GM12878 (cell line): ENCODE data around the gene ATP13A1. TPM values are rescaled to one million over a fixed set of nuclear protein-coding genes. Genes with fewer than 3 reads are reported as not detected.

Source experiments
- ATAC-seq: fragments of 200-7000 bp; cut with Tn5 transposase; 3 replicates; pipeline ENCODE4 v1.9.1; 2020; ENCODE audit warnings: mild to moderate bottlenecking, moderate library complexity
- BruUV-seq: library from RNA; stranded (reverse); fragments of 400-500 nt; replicated peaks from 2 replicates; lab custom pipeline; 2021; lab: Mats Ljungman, UMichigan
- CTCF ChIA-PET: fragments of 300-600 bp; sonication (Branson Sonifier 250); formaldehyde crosslinking; extraction: SDS; loops from one replicate; lab custom pipeline; 2021; ENCODE audit warnings: inconsistent platforms; lab: Yijun Ruan, JAX
- POLR2A ChIA-PET: fragments of 350-600 bp; formaldehyde crosslinking; extraction: SDS; loops from one replicate; lab custom pipeline; 2021; ENCODE audit warnings: inconsistent platforms; lab: Charles Lee
- RAD21 ChIA-PET: fragments of 300-600 bp; sonication (Branson Sonifier 250); formaldehyde crosslinking; loops from one replicate; lab custom pipeline; 2023; ENCODE audit warnings: antibody characterized with exemption; ENCODE audit not compliant: unreplicated experiment; lab: Charles Lee
- SMC1A ChIA-PET: fragments of 300-600 bp; sonication (Branson Sonifier 250); formaldehyde crosslinking; loops from one replicate; lab custom pipeline; 2023; ENCODE audit not compliant: unreplicated experiment, uncharacterized antibody; lab: Charles Lee
- DNase-seq: peaks from one replicate; pipeline ENCODE4 v3.0.0-alpha.2; 2011; ENCODE audit warnings: low read depth, low spot score
- FAIRE-seq: peaks from 3 replicates; lab custom pipeline; 2011; peaks lifted over from hg19 to GRCh38; lab: Jason Lieb, UNC
- H2AFZ ChIP-seq: 2 replicates; pipeline ENCODE4 v1.6.0; 2011; ENCODE audit warnings: low read depth, low read length, control low read depth; ENCODE audit not compliant: control insufficient read depth
- H3K27ac ChIP-seq: 2 replicates; pipeline ENCODE4 v1.5.1; 2011; ENCODE audit warnings: control low read depth; ENCODE audit not compliant: control insufficient read depth, insufficient read depth
- H3K27me3 ChIP-seq, 2 experiments: replicated peaks in 1 of 2; 2 replicates each; pipeline versions ENCODE4 v1.6.0 to v1.6.1; 2011; ENCODE audit warnings: low read length in 1 of 2; ENCODE audit not compliant: control insufficient read depth in 2 of 2, insufficient read depth in 2 of 2
- H3K36me3 ChIP-seq, 2 experiments: 2 replicates each; pipeline ENCODE4 v1.5.1; 2011; ENCODE audit warnings: low read length in 1 of 2; ENCODE audit not compliant: control insufficient read depth in 2 of 2, insufficient read depth in 2 of 2
- H3K4me1 ChIP-seq: 2 replicates; pipeline ENCODE4 v1.6.1; 2011; ENCODE audit warnings: mild to moderate bottlenecking, low read length, moderate library complexity, mixed read lengths; ENCODE audit not compliant: control insufficient read depth, insufficient read depth
- H3K4me2 ChIP-seq: 2 replicates; pipeline ENCODE4 v1.6.0; 2011; ENCODE audit warnings: control low read depth; ENCODE audit not compliant: control insufficient read depth, insufficient read depth
- H3K4me3 ChIP-seq: fragments of 200-600 bp; sonication (generic); 2 replicates; pipeline ENCODE4 v1.5.1; 2016
- H3K79me2 ChIP-seq: 2 replicates; pipeline ENCODE4 v1.6.0; 2011; ENCODE audit warnings: low read length; ENCODE audit not compliant: control insufficient read depth, insufficient read depth
- H3K9ac ChIP-seq: 2 replicates; pipeline ENCODE4 v1.8.0; 2011; ENCODE audit warnings: low read length, control low read depth, mixed read lengths; ENCODE audit not compliant: control insufficient read depth, insufficient read depth
- H3K9me3 ChIP-seq: replicated peaks from 3 replicates; pipeline ENCODE4 v1.5.1; 2011; ENCODE audit warnings: mild to moderate bottlenecking, low read length; ENCODE audit not compliant: control insufficient read depth, insufficient read depth
- H4K20me1 ChIP-seq: 2 replicates; pipeline ENCODE4 v1.6.0; 2011; ENCODE audit not compliant: control insufficient read depth, insufficient read depth
- ATF2 ChIP-seq: IDR thresholded peaks from 2 replicates; pipeline ENCODE4 v1.6.1; 2012; ENCODE audit warnings: low read length, inconsistent platforms
- EGR1 ChIP-seq, 2 experiments: IDR thresholded peaks; 1 replicate in 1 of 2; 2 replicates in 1 of 2; pipeline ENCODE4 v1.6.1; 2011 to 2012; ENCODE audit warnings: low read depth in 2 of 2, low read length in 2 of 2, borderline replicate concordance in 1 of 2, mild to moderate bottlenecking in 1 of 2, moderate library complexity in 1 of 2
- IRF5 ChIP-seq: fragments of 450-650 bp; IDR thresholded peaks from 2 replicates; pipeline ENCODE4 v1.6.1; 2017; ENCODE audit warnings: borderline replicate concordance
- NBN ChIP-seq: fragments of 450-650 bp; IDR thresholded peaks from 2 replicates; pipeline ENCODE4 v1.6.1; 2016
- NFYB ChIP-seq: IDR thresholded peaks from 2 replicates; pipeline ENCODE4 v1.6.1; 2011; ENCODE audit warnings: low read depth, mild to moderate bottlenecking, low read length, improper control_type of control experiment, moderate library complexity; ENCODE audit not compliant: insufficient read depth
- PBX3 ChIP-seq: IDR thresholded peaks from 2 replicates; pipeline ENCODE4 v1.6.1; 2011; ENCODE audit warnings: mild to moderate bottlenecking, low read depth, low read length, moderate library complexity; ENCODE audit not compliant: insufficient replicate concordance
- PKNOX1 ChIP-seq: fragments of 450-650 bp; IDR thresholded peaks from 2 replicates; pipeline ENCODE4 v1.6.1; 2016; ENCODE audit warnings: mild to moderate bottlenecking
- POLR2A ChIP-seq: IDR thresholded peaks from 2 replicates; pipeline ENCODE4 v1.6.1; 2011; ENCODE audit warnings: low read depth, mild to moderate bottlenecking, low read length
- RAD51 ChIP-seq: fragments of 450-650 bp; IDR thresholded peaks from 2 replicates; pipeline ENCODE4 v1.6.1; 2016; ENCODE audit warnings: moderate library complexity, mild to moderate bottlenecking, inconsistent platforms
- RBBP5 ChIP-seq: fragments of 200-600 bp; sonication (generic); conservative IDR thresholded peaks from 2 replicates; pipeline ENCODE4 v1.6.1; 2016
- SMAD1 ChIP-seq: fragments of 450-650 bp; IDR thresholded peaks from 2 replicates; pipeline ENCODE4 v1.6.1; 2018; ENCODE audit warnings: mild to moderate bottlenecking, low read depth; ENCODE audit not compliant: partially characterized antibody
- SMARCA5 ChIP-seq: fragments of 450-650 bp; IDR thresholded peaks from 2 replicates; pipeline ENCODE4 v1.6.1; 2017; ENCODE audit warnings: mild to moderate bottlenecking
- SMC3 ChIP-seq: IDR thresholded peaks from 2 replicates; pipeline ENCODE4 v1.6.1; 2011; ENCODE audit warnings: low read length, improper control_type of control experiment, borderline replicate concordance
- STAT1 ChIP-seq: fragments of 450-650 bp; conservative IDR thresholded peaks from 2 replicates; pipeline ENCODE4 v1.6.1; 2014; ENCODE audit warnings: antibody characterized with exemption, mild to moderate bottlenecking
- TCF12 ChIP-seq: IDR thresholded peaks from 2 replicates; pipeline ENCODE4 v1.6.1; 2011; ENCODE audit warnings: low read depth, mild to moderate bottlenecking, low read length
- TCF3 ChIP-seq: IDR thresholded peaks from 2 replicates; pipeline ENCODE4 v1.6.1; 2012; ENCODE audit warnings: low read depth, mild to moderate bottlenecking, low read length, borderline replicate concordance; ENCODE audit not compliant: insufficient read depth
- ZBED1 ChIP-seq: IDR thresholded peaks from 2 replicates; pipeline ENCODE4 v1.6.1; 2016; ENCODE audit warnings: borderline replicate concordance
- ZSCAN29 ChIP-seq: fragments of 450-650 bp; IDR thresholded peaks from 2 replicates; pipeline ENCODE4 v1.6.1; 2017; ENCODE audit warnings: mild to moderate bottlenecking, moderate library complexity
- ZZZ3 ChIP-seq: IDR thresholded peaks from 2 replicates; pipeline ENCODE4 v1.6.1; 2011; ENCODE audit warnings: low read depth; ENCODE audit not compliant: control insufficient read depth, insufficient read length
- WGBS: methylation state at CpG from one replicate; pipeline ENCODE4 v1.1.6; 2016; ENCODE audit warnings: low lambda C conversion rate; ENCODE audit not compliant: insufficient replicate concordance, insufficient coverage; ENCODE audit errors: missing lambda C conversion rate; 5-methylcytosine and 5-hydroxymethylcytosine counted together
- in situ Hi-C: fragments of 300-500 bp; cut with MboI; formaldehyde crosslinking; loops from 9 replicates; pipeline ENCODE4 v1.14.3; 2018; ENCODE audit warnings: mixed read lengths
- intact Hi-C: fragments of 100-400 bp; cut with micrococcal nuclease; formaldehyde crosslinking; loops from one replicate; pipeline ENCODE4 v1.14.2; 2022; ENCODE audit not compliant: unreplicated experiment
- polyA plus RNA-seq, 11 experiments: library from polyadenylated mRNA; depleted of rRNA in 4 of 11; unstranded in 6 of 11; stranded (reverse) in 5 of 11; fragments of >200 nt; fragmentation: Nextera tagmentation in 4 of 11; fragmentation: Illumina TruSeq in 1 of 11; extraction: Ambion mirVana in 4 of 11; extraction: Trizol in 1 of 11; gene quantifications; 1 replicate in 1 of 11; 2 replicates in 10 of 11; pipeline versions ENCODE4 v1.2.1 to v1.2.3, GENCODE V29; 2011 to 2016; ENCODE audit warnings: inconsistent platforms in 2 of 11, missing spikeins in 2 of 11, low read depth in 1 of 11
- total RNA-seq, 4 experiments: library from RNA; depleted of rRNA in 3 of 4; stranded (reverse); fragments of >200 nt in 3 of 4; fragmentation: Illumina TruSeq in 1 of 4; extraction: Trizol in 1 of 4; gene quantifications; 2 replicates each; pipeline versions ENCODE4 v1.2.1 to v1.2.3, GENCODE V29; 2013 to 2021

The ATP13A1 gene
- total and polyA plus RNA-seq, 10 of the 15 experiments (the other 5 are each of a cell fraction or from before 2014, with no cell fraction given) = 0.37 to 91.0 (median 29.8) TPM

GRCh38 chr19:19606021-19606420 is 57.5 kb downstream of the ATP13A1 start (continued):
- TF ChIP-seq ZSCAN29 = no peak
- TF ChIP-seq TCF3 = no peak
- 0 out of 2 replicates have a peak, but pooled peaks have one; percentile 40 for TF ChIP-seq ZBED1
- TF ChIP-seq RBBP5 = no peak
- TF ChIP-seq, all 136 proteins: peak for 3

GRCh38 chr19:19602713-19603324 is 60.7 kb downstream of the ATP13A1 start:
- DNase-seq (no peak), ATAC-seq (no peak), FAIRE-seq (no peak)
- in situ Hi-C loops (no loop called here), intact Hi-C loops (no loop called here)
- BruUV-seq = no TSS peak
- Histone ChIP-seq H3K4me1 (peaks cover 44% of the 10 kb centered on the region), H3K36me3 (no peaks in the 10 kb centered on the region), H3K4me3 (no peak overlapping the region), H4K20me1 (no peaks in the 10 kb centered on the region), H3K4me2 (no peak overlapping the region), H3K9ac (no peak overlapping the region), H2AFZ (no peak overlapping the region), H3K79me2 (peaks cover 3% of the 10 kb centered on the region), H3K9me3 (no peaks in the 10 kb centered on the region; the same call in 2 of the 3 replicates), H3K27ac (peak overlapping the region; percentile 10; the same call in 1 of the 2 replicates), H3K27me3 (no peaks in the 10 kb centered on the region)
- RAD21 ChIA-PET = interaction anchor here (1.0 to 2.9 kb wide), 3 partner anchors 11 to 16 kb away, joined by 4 to 14 read pairs (median 4); no protein-coding TSS in a partner anchor
- POLR2A ChIA-PET = interaction anchor here (0.7 to 4.2 kb wide), 7 partner anchors 9 to 59 kb away, joined by 3 to 23 read pairs (median 5); partner anchors contain the start of genes GMIP and PBX4
- SMC1A ChIA-PET = interaction anchor here (1.0 to 3.3 kb wide), 3 partner anchors 9 to 11 kb away, joined by 3 to 28 read pairs (median 8); no protein-coding TSS in a partner anchor
- CTCF ChIA-PET = interaction anchor here (0.8 to 1.2 kb wide), 3 partner anchors 12 to 48 kb away, joined by 3 read pairs; no protein-coding TSS in a partner anchor
- 5% methylated on average over 3 of the region's 3 CpGs for WGBS
- TF ChIP-seq SMARCA5 = no peak
- TF ChIP-seq NBN = no peak
- TF ChIP-seq SMAD1 = no peak
- TF ChIP-seq NFYB = 0 out of 2 replicates have a peak, but pooled peaks have one; percentile 25
- no peak for TF ChIP-seq ATF2
- no peak for TF ChIP-seq POLR2A
- TF ChIP-seq EGR1 (IDR thresholded peaks at IDR 0.05; ENCODE audit: borderline replicate concordance in 1 of 2, low read depth in 2 of 2, low read length in 2 of 2) = no peak
- TF ChIP-seq PBX3 = peak; percentile 48
- TF ChIP-seq ZSCAN29 = no peak
- TF ChIP-seq TCF12 = no peak
- no peak for TF ChIP-seq SMC3
- TF ChIP-seq PKNOX1 = peak; percentile 86
- no peak for TF ChIP-seq IRF5
- no peak for TF ChIP-seq ZZZ3
- no peak for TF ChIP-seq RAD51
- TF ChIP-seq STAT1 = no peak
